NCI-H524 treated with DMSO at 0.1 percent for 48 hours (cell line): ENCODE results near the gene SPSB2.
A peak's percentile ranks its signal among the peaks of the same experiment; 100 is the strongest.

Source experiments
- DNase-seq: peaks from one replicate; lab custom pipeline; 2025; lab: John Stamatoyannopoulos, UW

Gene SPSB2

DNA sequence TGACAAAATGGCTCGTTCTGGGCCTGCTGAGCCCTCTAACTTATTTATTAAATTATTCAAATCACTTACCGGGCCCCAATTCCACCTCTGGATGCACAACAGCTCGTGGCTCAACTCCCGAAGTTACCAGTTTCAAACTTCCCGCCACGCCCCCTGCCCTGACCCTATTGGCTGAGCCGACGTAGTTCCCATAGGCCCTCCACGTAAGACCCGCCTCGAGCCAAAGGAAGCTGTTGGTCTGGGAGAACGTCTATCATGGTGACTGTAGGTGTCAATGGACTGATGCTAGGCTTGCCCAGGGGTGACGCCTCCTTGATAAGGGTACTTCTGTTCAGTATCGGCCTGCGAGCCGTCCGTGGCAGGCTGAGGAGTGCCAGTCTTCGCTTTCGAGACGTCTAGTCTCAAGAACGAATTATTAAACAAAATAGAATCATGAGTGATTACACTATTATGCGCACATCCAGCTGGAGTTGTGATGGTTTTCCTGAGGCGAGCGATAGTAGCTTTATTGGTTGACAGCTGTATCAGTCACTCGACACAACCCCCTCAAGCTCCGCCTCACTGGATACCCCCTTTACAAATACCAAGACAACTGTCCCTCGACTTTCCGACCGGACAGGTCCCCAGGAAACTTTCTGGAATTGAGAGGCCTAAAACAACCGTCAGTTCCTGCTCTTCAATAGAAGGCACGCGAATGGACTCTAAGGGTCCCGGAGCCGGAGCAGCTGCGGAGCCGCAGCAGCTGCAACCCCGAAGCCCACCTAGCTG lies 21.8 kb downstream of the SPSB2 start, which contains the start of gene CDCA3:
Gene CDCA3, minus strand, starts transcription at position 134 of the 768 bp plus-strand sequence. CDS start 334 bp downstream, outside the sequence.
- peak; percentile 82 for DNase-seq

DNA sequence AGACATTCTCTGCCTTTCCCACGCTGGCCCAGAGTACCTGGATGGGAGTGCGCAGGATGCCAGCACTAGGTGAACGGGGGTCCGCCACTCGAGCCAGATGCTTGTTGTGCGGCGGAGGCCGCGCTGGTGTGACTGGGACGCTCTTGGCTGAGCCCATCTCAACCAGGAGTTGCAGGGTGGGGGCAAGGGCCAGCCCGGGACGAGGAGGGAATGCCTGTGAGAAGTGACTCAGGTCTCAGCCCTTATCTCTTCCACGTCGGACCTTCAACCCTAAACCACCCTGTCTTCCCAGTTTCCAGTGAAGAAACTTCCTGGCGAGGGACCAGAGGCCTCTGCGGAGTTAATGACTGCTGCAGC lies 22.3 kb downstream of the SPSB2 start:
- DNase-seq = no peak

DNA sequence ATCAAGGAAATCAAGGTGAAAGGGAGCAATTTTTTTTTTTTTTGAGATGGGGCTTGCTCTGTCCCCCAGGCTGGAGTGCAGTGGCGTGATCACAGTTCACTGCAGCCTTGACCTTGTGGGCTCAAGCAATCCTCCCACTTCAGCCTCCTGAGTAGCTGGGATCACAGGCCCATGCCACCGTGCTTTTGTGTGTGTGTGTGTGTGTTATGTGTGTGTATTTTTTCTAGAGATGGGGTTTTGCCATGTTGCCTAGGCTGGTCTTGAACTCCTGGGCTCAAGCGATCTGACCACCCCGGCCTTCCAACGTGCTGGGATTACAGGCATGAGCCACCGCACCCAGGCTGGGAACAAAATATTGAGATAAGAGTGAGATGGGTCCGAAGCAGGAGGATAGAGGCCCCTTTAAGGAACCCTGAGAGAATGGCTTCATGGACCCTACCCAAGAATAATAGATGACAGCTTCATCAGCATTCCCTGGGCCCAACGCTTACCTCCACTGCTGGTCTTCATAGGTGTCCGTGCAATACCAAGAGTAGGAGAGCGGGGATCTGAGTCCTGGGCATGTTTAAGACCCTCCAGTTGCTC lies 23.0 kb downstream of the SPSB2 start:
- no peak for DNase-seq

DNA sequence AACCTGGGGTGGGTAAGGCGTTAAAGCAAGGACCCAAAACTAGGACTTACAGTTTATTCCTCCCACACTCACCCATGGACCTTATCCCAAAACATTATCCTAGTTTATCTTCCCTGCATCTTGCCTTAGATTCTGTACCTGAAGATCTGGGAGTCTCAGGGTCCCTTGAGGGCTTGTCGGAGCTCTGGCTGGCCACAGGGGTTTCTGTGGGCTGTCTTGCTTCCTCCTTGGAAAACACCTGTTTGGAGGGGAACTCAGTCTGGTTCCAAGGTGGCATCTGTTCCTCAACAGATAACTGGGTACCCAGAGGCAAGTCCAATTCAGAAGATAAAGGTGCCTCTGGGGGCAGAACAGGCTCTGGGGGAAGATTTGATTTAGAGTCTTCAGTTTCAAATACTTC lies 23.7 kb downstream of the SPSB2 start:
- DNase-seq = no peak

DNA sequence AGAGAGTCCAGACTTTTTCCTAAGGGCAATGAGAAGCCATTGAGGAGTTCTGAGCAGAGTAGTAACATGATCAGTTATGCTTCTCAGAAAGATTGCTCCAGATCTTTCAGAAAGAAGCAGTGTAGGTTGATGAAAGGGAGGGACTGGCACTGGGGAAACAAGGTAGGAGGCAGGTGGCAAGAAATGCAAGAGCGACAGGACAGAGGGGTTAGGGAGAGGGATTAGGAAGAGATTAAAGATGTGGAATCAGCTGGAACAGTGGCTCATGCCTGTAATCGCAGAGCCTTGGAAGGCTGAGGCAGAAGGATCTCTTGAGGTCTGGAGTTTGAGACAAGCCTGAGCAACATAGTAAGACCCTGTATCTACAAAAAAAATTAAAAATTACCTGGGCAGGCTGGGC lies 25.4 kb downstream of the SPSB2 start:
- DNase-seq = no peak

DNA sequence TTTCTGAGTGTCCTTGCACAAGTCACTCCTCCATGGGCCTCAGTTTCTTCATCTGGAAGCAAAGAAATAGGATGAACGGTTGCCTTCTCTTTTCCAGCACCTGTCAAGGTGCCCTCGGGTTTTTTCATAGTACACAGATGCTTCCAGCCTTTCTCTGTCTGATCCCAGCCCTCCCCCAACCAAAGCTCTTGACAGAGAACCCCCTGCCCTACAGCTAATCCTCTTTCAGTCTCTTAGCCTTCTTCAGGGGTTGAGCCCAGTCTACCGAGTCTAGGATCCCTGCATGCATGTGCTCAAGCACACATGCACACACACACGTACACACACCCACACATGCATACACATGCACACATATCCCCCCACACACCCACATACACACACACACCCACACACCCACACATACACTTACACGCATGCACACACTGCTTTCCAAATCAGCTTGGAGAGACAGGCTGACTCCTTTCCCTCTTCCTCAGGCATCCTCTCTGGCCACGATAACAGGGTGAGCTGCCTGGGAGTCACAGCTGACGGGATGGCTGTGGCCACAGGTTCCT lies 26.7 kb downstream of the SPSB2 start:
- DNase-seq = no peak

DNA sequence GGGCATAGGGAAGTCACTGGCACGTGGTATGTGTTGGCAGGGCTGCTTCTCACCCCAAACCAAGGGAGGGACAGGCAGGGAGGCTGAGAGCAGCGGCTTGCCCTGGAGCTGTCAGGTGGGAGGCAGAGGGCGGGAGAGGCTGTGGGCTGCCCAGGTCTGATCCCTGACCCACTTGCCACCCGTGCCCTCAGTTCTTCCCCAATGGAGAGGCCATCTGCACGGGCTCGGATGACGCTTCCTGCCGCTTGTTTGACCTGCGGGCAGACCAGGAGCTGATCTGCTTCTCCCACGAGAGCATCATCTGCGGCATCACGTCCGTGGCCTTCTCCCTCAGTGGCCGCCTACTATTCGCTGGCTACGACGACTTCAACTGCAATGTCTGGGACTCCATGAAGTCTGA lies 27.7 kb downstream of the SPSB2 start:
- DNase-seq = no peak

DNA sequence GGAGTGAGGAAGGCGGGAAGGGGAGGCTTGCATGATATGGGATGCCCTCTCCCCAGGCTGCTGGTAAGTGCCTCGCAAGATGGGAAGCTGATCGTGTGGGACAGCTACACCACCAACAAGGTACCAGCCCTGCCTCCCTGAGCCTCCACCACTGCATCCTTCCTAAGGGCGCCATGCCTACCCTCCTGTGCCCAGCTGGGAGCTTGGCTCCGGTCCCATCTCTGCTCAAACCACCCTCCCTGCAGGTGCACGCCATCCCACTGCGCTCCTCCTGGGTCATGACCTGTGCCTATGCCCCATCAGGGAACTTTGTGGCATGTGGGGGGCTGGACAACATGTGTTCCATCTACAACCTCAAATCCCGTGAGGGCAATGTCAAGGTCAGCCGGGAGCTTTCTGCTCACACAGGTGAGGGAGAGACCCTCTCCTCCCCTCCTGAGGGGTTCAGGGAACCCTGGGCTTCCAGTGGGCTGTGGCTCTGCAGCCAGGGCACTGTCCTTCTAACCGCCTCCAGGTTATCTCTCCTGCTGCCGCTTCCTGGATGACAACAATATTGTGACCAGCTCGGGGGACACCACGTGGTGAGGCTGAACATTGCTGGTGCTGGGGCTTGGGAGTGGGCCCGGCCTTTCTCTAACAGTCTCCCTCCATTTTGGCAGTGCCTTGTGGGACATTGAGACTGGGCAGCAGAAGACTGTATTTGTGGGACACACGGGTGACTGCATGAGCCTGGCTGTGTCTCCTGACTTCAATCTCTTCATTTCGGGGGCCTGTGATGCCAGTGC lies 29.8 kb downstream of the SPSB2 start:
- no peak for DNase-seq

DNA sequence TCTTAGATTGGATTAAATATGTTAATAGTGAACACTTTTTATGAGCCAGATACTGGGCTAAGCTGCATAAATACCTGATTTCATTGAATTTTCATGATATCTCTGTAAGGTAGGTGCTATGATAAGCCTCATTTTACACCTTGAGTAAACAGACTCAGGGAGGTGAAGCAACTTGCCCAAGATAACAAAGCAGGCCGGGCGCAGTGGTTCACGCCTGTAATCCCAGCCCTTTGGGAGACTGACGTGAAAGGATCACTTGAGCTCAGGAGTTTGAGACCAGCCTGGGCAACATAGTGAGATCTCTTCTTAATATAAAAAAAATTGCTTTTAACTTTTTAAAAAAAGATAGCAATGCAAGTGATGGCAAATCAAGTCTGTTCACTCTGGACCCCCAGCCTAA lies 31.0 kb downstream of the SPSB2 start:
- no peak for DNase-seq

DNA sequence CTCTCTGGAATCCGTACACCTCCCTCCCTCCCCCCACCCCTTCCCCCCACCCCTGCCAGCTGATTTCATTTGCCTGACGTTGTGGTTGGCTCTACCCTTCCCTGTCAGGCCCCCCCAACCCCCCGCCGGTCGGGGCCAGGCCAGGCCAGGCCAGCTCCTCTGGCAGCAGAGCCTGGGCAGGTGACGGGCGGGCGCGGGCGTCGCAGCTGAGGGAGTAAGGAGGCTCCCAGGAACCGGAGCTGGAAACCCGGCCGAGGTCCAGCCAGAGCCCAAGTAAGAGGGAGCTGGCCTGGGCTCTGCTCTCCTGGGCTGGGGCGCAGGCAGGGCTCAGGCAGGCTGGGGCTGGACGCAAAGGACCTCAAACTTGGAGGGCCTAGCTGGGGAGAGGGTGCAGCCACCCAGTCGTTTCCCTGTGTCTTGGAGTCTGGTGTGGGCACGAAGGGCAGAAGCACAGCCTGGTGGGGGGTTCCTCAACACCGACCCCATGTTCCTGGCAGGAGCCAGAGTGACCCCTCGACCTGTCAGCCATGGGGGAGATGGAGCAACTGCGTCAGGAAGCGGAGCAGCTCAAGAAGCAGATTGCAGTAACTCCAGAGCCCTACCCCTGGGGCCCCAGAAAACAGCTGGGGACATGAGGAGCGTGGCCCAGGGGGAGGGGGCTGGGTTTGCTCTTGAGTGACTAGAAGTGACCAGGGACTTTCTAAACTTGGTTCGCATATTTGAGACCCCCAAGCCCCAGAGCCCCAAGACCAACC lies 32.2 kb downstream of the SPSB2 start, which contains the start of gene GNB3:
Gene GNB3, plus strand, starts transcription at position 165 of the 755 bp plus-strand sequence. Its CDS starts 363 bp downstream, at position 528.
- DNase-seq = no peak

DNA sequence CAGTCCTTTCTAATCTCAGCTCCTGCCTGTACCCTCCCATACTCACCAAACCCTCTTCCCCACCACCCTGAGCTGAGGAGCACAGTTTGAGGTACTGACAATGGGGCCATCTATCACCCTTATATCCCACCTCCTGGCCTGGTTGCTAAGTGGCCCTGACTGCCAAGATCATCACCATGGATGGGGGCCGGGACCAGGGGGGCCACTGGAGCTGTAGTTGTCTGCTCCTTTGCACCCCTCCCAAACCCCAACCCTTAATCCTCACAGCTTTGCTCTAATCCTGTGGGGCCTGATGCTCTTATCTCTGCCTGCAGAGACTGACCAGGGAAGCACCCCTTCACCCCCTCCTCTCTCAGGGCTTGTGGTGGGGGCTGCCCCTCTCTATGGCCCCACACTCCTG lies 32.8 kb downstream of the SPSB2 start:
- peak; percentile 95 for DNase-seq

DNA sequence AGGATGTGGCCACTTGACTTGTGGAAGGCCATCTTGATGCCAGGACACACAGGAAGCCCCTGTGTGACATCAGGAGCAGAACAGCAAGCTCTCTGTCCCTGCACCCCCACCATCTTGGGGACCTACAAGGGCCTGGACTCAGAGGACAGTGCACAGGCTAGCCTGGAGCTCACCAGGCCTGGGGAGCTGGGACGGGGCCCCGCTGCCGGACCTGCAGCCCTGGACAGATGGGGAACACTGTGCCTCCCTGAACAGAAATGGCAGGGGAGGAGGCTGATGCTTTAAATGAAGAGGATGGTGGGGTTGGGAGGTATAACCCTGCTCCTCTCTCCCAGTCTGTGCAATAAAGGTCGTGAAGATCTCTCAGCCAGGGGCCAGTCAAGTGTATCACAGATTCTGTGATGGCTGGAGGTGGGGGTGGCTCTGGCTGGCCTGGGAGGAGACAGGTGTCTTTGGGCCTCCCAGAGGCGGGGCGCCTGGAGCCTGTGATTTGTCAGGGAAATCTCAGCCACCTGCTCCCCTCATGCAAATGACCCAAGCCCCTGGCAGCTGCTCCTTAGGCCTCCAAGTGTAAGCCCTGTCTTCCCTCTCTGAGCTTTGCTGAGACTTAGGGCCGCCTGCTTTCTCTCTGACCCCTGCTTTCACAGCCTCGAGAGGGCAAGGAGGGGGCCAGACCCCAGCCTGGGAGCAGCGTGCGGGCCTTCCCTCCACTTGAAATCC lies 33.5 kb downstream of the SPSB2 start:
- peak; percentile 89 for DNase-seq

DNA sequence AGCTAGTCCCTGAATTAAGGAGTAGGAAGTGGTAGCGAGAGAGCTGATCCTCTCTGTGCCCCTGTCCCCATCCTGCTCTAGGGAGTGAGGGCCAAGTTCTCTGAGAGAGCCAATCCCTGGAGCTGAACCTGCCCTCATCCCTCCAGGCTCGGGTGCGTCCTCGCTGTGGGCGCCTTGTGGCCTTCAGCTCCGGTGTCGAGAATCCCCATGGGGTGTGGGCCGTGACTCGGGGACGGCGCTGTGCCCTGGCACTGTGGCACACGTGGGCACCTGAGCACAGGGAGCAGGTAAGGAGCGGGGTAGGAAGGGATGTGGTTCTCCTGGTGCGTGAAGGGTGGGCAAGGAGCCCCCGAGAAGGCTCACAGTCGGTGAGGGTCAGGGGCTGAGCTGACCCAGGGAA lies 34.2 kb downstream of the SPSB2 start:
- DNase-seq = no peak

DNA sequence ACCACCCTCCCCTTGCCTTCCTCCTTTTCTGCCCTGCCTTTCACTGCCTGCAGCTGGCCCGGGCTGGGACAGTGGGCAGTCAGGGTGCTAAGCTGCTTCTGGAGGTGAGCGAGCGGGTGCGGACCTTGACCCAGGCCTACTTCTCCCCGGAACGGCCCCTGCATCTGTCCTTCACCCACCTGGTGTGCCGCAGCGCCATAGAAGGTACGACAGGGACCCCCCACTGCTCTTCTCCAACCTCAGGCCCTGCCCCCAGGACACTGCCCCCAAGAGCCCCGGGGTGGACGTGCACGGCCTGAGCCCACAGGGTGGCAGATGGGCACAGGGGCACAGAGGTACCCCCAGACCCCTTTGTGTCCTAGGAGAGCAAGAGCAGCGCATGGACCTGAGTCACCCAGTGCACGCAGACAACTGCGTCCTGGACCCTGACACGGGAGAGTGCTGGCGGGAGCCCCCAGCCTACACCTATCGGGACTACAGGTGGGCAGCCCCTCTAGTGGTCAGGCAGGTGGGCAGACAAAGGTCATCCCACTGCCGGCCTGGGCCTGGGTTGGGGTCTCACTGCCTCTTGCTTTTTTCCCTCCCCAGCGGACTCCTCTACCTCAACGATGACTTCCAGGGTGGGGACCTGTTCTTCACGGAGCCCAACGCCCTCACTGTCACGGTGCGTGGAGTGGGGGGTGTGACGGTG lies 35.6 kb downstream of the SPSB2 start:
- DNase-seq = no peak

DNA sequence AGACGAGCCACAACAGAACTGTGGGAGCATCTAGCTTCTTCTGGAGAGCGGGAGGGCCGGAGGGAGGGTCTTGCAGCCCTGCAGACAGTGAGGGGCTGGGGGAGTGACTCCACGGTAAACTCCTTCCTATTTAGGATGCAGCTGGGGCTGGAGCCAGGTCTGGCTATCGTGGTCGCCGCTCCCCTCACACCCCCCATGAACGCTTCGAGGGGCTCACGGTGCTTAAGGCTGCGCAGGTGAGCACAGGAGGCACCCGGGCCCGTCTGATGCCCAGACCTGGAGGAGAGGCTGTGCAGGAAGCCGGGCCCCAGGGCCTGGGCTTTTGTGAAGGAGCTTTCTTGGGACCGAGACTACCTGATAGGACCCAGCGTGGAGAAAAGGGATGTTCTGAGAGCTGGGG lies 36.3 kb downstream of the SPSB2 start:
- no peak for DNase-seq

DNA sequence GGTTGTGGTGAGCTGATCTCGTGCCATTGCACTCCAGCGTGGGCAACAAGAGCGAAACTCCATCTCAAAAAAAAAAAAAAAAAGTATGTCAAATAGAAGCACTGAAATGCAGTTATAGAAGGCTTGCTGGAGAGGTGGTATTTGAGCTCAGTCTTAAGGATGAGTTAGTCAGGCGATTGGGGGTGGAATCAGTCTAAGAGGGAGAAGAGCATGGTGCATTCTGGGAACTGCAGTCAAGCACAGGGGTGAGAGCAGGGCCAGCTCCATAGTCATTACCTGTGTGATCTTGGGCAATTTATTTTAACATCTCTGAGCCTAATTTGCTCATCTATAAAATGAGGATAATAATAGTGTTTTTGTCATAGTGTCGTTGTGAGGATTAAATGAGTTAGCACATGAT lies 38.2 kb downstream of the SPSB2 start:
- DNase-seq = no peak

DNA sequence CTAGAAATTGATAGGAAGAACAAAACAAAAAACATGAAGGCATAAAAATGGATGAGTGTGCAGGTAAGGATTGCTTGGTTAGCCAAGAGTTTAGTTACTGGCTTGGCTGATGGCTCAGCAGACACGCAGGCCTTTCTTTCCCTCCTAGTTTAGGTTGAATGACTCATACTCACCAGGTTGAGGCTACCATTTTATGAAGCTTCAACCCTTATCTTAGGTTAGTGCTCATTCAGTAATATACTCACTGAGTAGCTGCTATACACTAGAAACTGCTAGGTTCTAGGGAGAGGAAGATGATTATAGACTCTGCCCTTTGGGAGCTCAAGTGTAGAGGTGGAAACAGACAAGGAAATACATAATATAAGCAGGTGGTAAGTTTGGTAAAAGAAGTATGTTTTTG lies 38.8 kb downstream of the SPSB2 start:
- no peak for DNase-seq

DNA sequence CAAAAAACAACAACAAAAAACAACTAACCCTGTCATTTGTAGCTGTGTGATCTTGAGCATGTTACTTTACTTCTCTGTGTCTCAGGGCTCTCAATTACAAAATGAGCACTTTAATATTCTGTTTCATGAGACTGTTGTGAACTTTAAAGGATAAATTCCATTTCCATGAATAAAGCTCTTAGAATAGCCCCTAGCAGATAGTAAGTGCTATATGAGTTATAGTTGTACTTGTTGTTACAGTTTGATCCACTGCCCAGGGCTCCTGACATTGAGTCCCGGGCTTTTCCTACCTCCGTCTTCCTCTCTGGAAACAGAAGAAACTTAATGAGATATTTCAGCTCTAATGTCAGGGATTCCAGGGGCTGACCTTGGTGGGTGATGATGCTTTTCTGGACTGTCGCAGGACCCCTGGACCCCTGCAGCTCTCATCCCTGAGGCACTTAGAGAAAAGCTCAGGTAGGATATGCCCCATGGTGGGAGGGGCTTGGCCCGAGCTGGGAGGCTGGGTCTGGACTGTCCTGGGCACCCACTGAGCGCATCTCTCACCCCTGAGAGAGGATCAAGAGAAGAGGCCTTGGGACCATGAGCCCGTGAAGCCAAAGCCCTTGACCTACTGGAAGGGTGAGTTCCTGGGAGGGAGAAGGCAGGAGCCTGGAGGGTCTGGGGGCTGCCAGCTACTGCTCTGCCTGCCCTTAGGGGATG lies 39.8 kb downstream of the SPSB2 start:
- no peak for DNase-seq

DNA sequence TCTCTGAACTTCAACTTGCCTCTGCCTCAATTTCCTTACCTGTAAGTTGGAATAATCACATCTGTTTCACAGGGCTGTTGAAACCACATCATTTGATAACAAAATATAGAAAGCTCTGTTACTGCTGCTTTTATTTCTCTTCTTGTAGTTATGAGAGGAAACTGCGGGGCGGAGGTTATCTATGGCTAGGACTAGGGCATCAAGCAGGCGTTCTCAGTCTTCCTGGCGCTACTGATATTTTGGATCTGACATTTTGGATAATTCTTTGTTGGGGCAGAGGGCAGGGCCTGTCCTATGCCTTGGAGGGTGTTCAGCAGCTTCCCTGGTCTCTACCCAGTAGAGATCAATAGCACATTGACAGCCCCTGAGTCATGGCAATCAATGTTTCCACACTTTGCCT lies 41.0 kb downstream of the SPSB2 start:
- DNase-seq = no peak

DNA sequence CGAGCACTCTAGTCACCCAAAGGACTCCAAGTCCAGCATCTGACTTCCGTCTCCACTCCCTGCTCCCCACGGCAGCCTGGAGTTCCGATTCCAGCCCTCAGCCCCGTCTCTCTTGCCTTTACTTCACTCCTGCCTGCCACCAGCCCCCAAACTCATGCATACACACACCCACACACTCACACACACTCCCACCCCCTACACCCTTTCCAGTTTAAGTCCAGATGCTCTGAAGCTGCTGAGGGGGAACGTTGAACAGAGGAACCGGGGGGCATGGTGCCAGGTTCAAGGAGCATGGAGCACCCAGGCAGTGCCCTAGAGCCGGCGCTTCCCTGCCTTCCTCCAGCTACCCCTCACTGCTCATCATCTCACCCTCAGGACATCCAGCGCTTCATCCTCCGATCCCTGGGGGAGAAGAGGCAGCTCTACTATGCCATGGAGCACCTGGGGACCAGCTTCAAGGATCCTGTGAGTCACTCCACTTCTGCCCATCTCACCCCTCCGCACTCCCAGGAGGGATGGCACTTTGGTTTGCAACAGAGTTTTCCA lies 41.6 kb downstream of the SPSB2 start:
- no peak for DNase-seq
